Measurements from ENCODE around the gene EP400. TPM values are rescaled to one million over a fixed set of nuclear protein-coding genes. Genes with fewer than 3 reads are reported as not detected.
A peak's percentile ranks its signal among the peaks of the same experiment; 100 is the strongest.
"Not testable (repeated sequence)": the region's sequence is repeated elsewhere in the genome, so short reads cannot be mapped to it uniquely, and the experiment has no call there.

Gene EP400
- total and polyA plus RNA-seq, 2 of the 4 experiments (the other 2 are of a cell fraction), result 4.3 to 11.4 TPM

DNA sequence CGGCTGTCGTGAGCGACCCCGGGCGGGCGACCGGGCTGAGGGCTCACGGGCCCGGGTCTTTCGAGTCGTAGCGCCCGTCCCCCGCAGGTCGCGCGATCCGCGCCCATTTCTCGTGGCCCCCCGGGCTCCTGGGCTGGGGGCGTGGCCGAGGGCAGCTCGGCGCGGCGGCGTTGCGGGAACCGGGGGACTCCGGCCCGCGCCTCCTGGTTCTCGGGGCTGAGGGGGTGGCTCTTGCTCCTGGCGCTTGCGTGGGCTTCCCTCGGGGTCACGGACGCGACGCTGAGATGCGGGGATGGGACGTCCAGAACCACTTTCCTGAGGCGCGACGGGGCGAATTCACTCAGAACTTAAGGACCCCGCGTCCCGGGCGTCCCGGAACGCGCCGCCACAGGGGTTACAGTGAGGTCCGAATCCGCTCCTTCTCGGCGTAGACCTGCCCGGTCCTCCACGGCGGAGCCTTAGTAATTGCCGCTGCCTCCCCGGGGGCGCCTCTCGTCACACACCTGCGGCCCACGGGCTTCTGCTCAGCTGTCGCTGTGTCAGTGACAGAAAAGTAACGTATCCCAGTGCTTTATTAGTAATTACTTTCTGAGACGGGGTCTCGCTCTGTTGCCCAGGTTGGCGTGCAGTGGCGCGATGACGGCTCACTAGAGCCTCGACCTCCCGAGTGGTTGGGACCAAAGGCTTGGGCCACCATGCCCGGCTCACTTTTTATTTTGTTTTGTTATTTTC, 606 bp downstream of the EP400 start:
- H2AK5ac ChIP-seq (ENCODE audit: low read depth, low read length), result peak overlapping the region; percentile 2; the same call in 1 of the 2 replicates
- H3K56ac ChIP-seq (ENCODE audit: extremely low read depth, insufficient read depth, low read length), result no peak overlapping the region; the same call in 1 of the 2 replicates
- no peak for DNase-seq
- 0% methylated on average over 24 of the region's 79 CpGs; no CpG with 5 or more reads in 1 of the 2 experiments for WGBS, 2 experiments (ENCODE audit: extremely low coverage in 2 of 2, insufficient read length in 1 of 2)
- no peaks in the 10 kb centered on the region for H3K36me3 ChIP-seq (ENCODE audit: control insufficient read depth, insufficient read depth, low read length)
- peak overlapping the region; percentile 55 for H2BK5ac ChIP-seq (ENCODE audit: low read depth, low read length, poor library complexity, severe bottlenecking)
- no peak overlapping the region for H3K18ac ChIP-seq (ENCODE audit: low read depth, low read length)
- no peak for TF ChIP-seq RCOR1 (IDR thresholded peaks at IDR 0.05; ENCODE audit: insufficient replicate concordance, low read length)
- TF ChIP-seq SMC3 (IDR thresholded peaks at IDR 0.05; ENCODE audit: low read depth, low read length), result no peak
- no peak for TF ChIP-seq MAFK (IDR thresholded peaks at IDR 0.05; ENCODE audit: low read depth, low read length)
- TF ChIP-seq RFX5 (IDR thresholded peaks at IDR 0.05; ENCODE audit: low read depth, low read length), result no peak
- peak; percentile 6; the same call in 1 of the 2 replicates for TF ChIP-seq MXI1 (IDR thresholded peaks at IDR 0.05; ENCODE audit: borderline replicate concordance, low read depth, low read length)
- H3K4me1 ChIP-seq (ENCODE audit: control insufficient read depth, insufficient read depth, low read length), result peaks cover 2% of the 10 kb centered on the region
- no peak overlapping the region for H2BK20ac ChIP-seq (ENCODE audit: low read depth, low read length)
- peak overlapping the region; percentile 4; the same call in 1 of the 2 replicates for H3K23ac ChIP-seq (ENCODE audit: low read depth, low read length)
- H3K9me3 ChIP-seq (ENCODE audit: control insufficient read depth, insufficient read depth, low read length), result no peaks in the 10 kb centered on the region
- H3K14ac ChIP-seq (replicated peaks; ENCODE audit: low read depth, low read length), result peak overlapping the region; percentile 15; the same call in 1 of the 2 replicates
- no TSS peak for BruUV-seq (replicated peaks)
- peak overlapping the region in 1 of 2 experiments; percentile 29; a peak in 2 of 4 replicates for H4K8ac ChIP-seq (ENCODE audit: low read depth in 2 of 2, low read length in 2 of 2)
- H3K4me2 ChIP-seq (ENCODE audit: low read depth, low read length), result peak overlapping the region; percentile 96
- H2BK120ac ChIP-seq (ENCODE audit: low read depth, low read length), result no peak overlapping the region
- H3K4ac ChIP-seq (ENCODE audit: low read depth, low read length), result peak overlapping the region; percentile 75
- dilution Hi-C loops (cut with HindIII; ENCODE audit: low sequenced_read_pairs, unreplicated experiment), result no loop called here
- POLR2A ChIA-PET (ENCODE audit: unreplicated experiment), result no interaction called here
- in situ Hi-C loops (cut with MboI; ENCODE audit: low sequenced_read_pairs), result no loop called here
- intact Hi-C loops (cut with micrococcal nuclease), result loop anchor here (10.0 kb wide), 1 partner anchor 116 kb away; no protein-coding TSS in a partner anchor
- no peak overlapping the region; the same call in 1 of the 2 replicates for H4K91ac ChIP-seq (ENCODE audit: insufficient read depth, low read depth, low read length)
- no peaks in the 10 kb centered on the region; the same call in 1 of the 2 replicates for H3K9me1 ChIP-seq (ENCODE audit: insufficient read depth, low read length)
- no peaks in the 10 kb centered on the region for H3K27me3 ChIP-seq (ENCODE audit: control insufficient read depth, insufficient read depth, low read length)
- CTCF ChIA-PET, result no interaction called here
- ATAC-seq (ENCODE audit: low read depth), result peak; percentile 38
- peak overlapping the region; percentile 72 for H3K27ac ChIP-seq (ENCODE audit: insufficient read depth, low read length)
- H2AK9ac ChIP-seq (replicated peaks; ENCODE audit: low read depth, low read length, poor library complexity), result peak overlapping the region; percentile 94
- H3K9ac ChIP-seq (ENCODE audit: low read depth, low read length), result peak overlapping the region; percentile 82
- no peak overlapping the region for H2BK15ac ChIP-seq (ENCODE audit: low read depth, low read length)
- H4K20me1 ChIP-seq (ENCODE audit: insufficient read depth, low read length), result peaks cover 36% of the 10 kb centered on the region
- H3K79me1 ChIP-seq (ENCODE audit: low read depth in 1 of 2, low read length in 2 of 2), result peaks cover 17 to 31% of the 10 kb centered on the region in 2 experiments; a peak in 3 of 4 replicates
- H3K4me3 ChIP-seq (ENCODE audit: insufficient read depth, low read depth, low read length), result peak overlapping the region; percentile 94
- H4K5ac ChIP-seq (ENCODE audit: low read depth, low read length), result no peak overlapping the region
- H2AFZ ChIP-seq (replicated peaks; ENCODE audit: low read length, poor library complexity), result peak overlapping the region; percentile 96

DNA sequence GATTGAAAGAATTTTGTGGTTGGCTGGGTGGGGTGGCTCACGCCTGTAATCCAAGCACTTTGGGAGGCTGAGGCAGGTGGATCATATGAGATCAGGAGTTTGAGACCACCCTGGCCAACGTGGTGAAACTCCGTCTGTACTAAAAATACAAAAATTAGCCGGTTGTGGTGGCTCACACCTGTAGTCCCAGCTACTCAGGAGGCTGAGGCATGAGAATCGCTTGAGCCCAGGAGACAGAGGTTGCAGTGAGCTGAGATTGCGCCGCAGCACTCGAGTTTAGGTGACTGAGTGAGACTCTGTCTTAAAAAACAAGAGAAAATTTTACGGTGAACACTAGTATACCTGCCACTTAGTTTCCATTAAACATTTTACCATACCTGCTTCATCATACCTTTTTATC, 4.1 kb downstream of the EP400 start:
- H2BK15ac ChIP-seq (ENCODE audit: low read depth, low read length); H3K4me1 ChIP-seq (ENCODE audit: control insufficient read depth, insufficient read depth, low read length); H3K9me1 ChIP-seq (ENCODE audit: insufficient read depth, low read length); H4K5ac ChIP-seq (ENCODE audit: low read depth, low read length); H3K4me2 ChIP-seq (ENCODE audit: low read depth, low read length); ATAC-seq (ENCODE audit: low read depth); H2BK120ac ChIP-seq (ENCODE audit: low read depth, low read length); H3K27ac ChIP-seq (ENCODE audit: insufficient read depth, low read length); H3K36me3 ChIP-seq (ENCODE audit: control insufficient read depth, insufficient read depth, low read length); H2AK9ac ChIP-seq (replicated peaks; ENCODE audit: low read depth, low read length, poor library complexity); H2AFZ ChIP-seq (replicated peaks; ENCODE audit: low read length, poor library complexity); H3K18ac ChIP-seq (ENCODE audit: low read depth, low read length); POLR2A ChIA-PET (ENCODE audit: unreplicated experiment); H4K91ac ChIP-seq (ENCODE audit: insufficient read depth, low read depth, low read length); H3K27me3 ChIP-seq (ENCODE audit: control insufficient read depth, insufficient read depth, low read length); DNase-seq; H3K14ac ChIP-seq (replicated peaks; ENCODE audit: low read depth, low read length); H2BK5ac ChIP-seq (ENCODE audit: low read depth, low read length, poor library complexity, severe bottlenecking); H3K56ac ChIP-seq (ENCODE audit: extremely low read depth, insufficient read depth, low read length); H3K4ac ChIP-seq (ENCODE audit: low read depth, low read length); H2BK20ac ChIP-seq (ENCODE audit: low read depth, low read length); CTCF ChIA-PET; BruUV-seq (replicated peaks); H3K23ac ChIP-seq (ENCODE audit: low read depth, low read length); in situ Hi-C loops (cut with MboI; ENCODE audit: low sequenced_read_pairs); H3K9me3 ChIP-seq (ENCODE audit: control insufficient read depth, insufficient read depth, low read length); H4K8ac ChIP-seq (ENCODE audit: low read depth in 2 of 2, low read length in 2 of 2); H3K9ac ChIP-seq (ENCODE audit: low read depth, low read length); H3K4me3 ChIP-seq (ENCODE audit: insufficient read depth, low read depth, low read length); dilution Hi-C loops (cut with HindIII; ENCODE audit: low sequenced_read_pairs, unreplicated experiment); H2AK5ac ChIP-seq (ENCODE audit: low read depth, low read length): not testable (repeated sequence)
- Histone ChIP-seq H3K79me1 (ENCODE audit: low read depth in 1 of 2, low read length in 2 of 2) (peaks cover 24 to 59% of the 10 kb centered on the region in 2 experiments), H4K20me1 (ENCODE audit: insufficient read depth, low read length) (peaks cover 65% of the 10 kb centered on the region)
- 100% methylated on average over 5 of the region's 9 CpGs; no CpG with 5 or more reads in 1 of the 2 experiments for WGBS, 2 experiments (ENCODE audit: extremely low coverage in 2 of 2, insufficient read length in 1 of 2)
- intact Hi-C loops (cut with micrococcal nuclease), result loop anchor here (10.0 kb wide), 1 partner anchor 119 kb away; no protein-coding TSS in a partner anchor
